Measurements from ENCODE around the gene CHN1. TPM values are rescaled to one million over a fixed set of nuclear protein-coding genes. Genes with fewer than 3 reads are reported as not detected.

CHN1 gene
- polyA plus RNA-seq, 1 donor (not counting 4 experiments of a cell fraction or from before 2014, with no cell fraction given), result 2.3 TPM

- H4K20me1 ChIP-seq (ENCODE audit: control insufficient read depth, extremely low read depth, insufficient read depth, low read length), result no peaks in the 10 kb centered on the region
- FAIRE-seq (no peak), DNase-seq (ENCODE audit: low read depth, low spot score) (no peak)
- no peaks in the 10 kb centered on the region for H3K4me1 ChIP-seq (ENCODE audit: control insufficient read depth, extremely low read depth, insufficient read depth, low read length)
- no peak overlapping the region for H2AFZ ChIP-seq (ENCODE audit: control insufficient read depth, low read length)
- no peaks in the 10 kb centered on the region for H3K9me3 ChIP-seq (ENCODE audit: control insufficient read depth, low read depth, low read length)
- H3K27ac ChIP-seq (ENCODE audit: control insufficient read depth, insufficient read depth, low read length), result no peak overlapping the region
- H3K9me1 ChIP-seq (ENCODE audit: control insufficient read depth, extremely low read depth, insufficient read depth, low read length), result no peaks in the 10 kb centered on the region
- H3K9ac ChIP-seq (ENCODE audit: control insufficient read depth, extremely low read depth, insufficient read depth, low read length), result no peak overlapping the region
- H3K4me2 ChIP-seq (ENCODE audit: control insufficient read depth, extremely low read depth, insufficient read depth, low read depth, low read length), result no peak overlapping the region
- dilution Hi-C loops (cut with MboI; ENCODE audit: extremely low pct_ligation_motif_present, low sequenced_read_pairs), result loop anchor here (5.0 kb wide), 1 partner anchor 53 kb away; no protein-coding TSS in a partner anchor
- H3K27me3 ChIP-seq (ENCODE audit: control insufficient read depth, extremely low read depth, insufficient read depth, low read length), result no peaks in the 10 kb centered on the region
- H3K4me3 ChIP-seq (ENCODE audit: control insufficient read depth in 2 of 3, extremely low read depth in 1 of 3, insufficient read depth in 2 of 3, low read depth in 1 of 3, low read length in 3 of 3), result no peak overlapping the region
- TF ChIP-seq CTCF (optimal IDR thresholded peaks at IDR 0.05 in 1 of 3, IDR thresholded peaks at IDR 0.05 in 1 of 3, conservative IDR thresholded peaks at IDR 0.05 in 1 of 3; ENCODE audit: extremely low read depth in 1 of 3, insufficient read depth in 2 of 3, low read length in 3 of 3) (no peak), EZH2 (IDR thresholded peaks at IDR 0.05; ENCODE audit: low read length) (no peak)
- no peaks in the 10 kb centered on the region for H3K79me2 ChIP-seq (ENCODE audit: control insufficient read depth, insufficient read depth, low read length)
- no peaks in the 10 kb centered on the region for H3K36me3 ChIP-seq (ENCODE audit: control insufficient read depth in 2 of 2, extremely low read depth in 1 of 2, insufficient read depth in 2 of 2, low read length in 2 of 2)
Measured at GRCh38 chr2:174918886-174919526, 86.2 kb downstream of the CHN1 start.

- FAIRE-seq (no peak), DNase-seq (ENCODE audit: low read depth, low spot score) (no peak)
- TF ChIP-seq EZH2 (IDR thresholded peaks at IDR 0.05; ENCODE audit: low read length) (no peak), CTCF (optimal IDR thresholded peaks at IDR 0.05 in 1 of 3, IDR thresholded peaks at IDR 0.05 in 1 of 3, conservative IDR thresholded peaks at IDR 0.05 in 1 of 3; ENCODE audit: extremely low read depth in 1 of 3, insufficient read depth in 2 of 3, low read length in 3 of 3) (no peak)
- H3K27me3 ChIP-seq (ENCODE audit: control insufficient read depth, extremely low read depth, insufficient read depth, low read length), result no peaks in the 10 kb centered on the region
- no peak overlapping the region for H3K4me2 ChIP-seq (ENCODE audit: control insufficient read depth, extremely low read depth, insufficient read depth, low read depth, low read length)
- H2AFZ ChIP-seq (ENCODE audit: control insufficient read depth, low read length), result no peak overlapping the region
- H3K9me3 ChIP-seq (ENCODE audit: control insufficient read depth, low read depth, low read length), result no peaks in the 10 kb centered on the region
- H3K27ac ChIP-seq (ENCODE audit: control insufficient read depth, insufficient read depth, low read length), result no peak overlapping the region
- no peaks in the 10 kb centered on the region for H4K20me1 ChIP-seq (ENCODE audit: control insufficient read depth, extremely low read depth, insufficient read depth, low read length)
- H3K79me2 ChIP-seq (ENCODE audit: control insufficient read depth, insufficient read depth, low read length), result no peaks in the 10 kb centered on the region
- no peak overlapping the region for H3K9ac ChIP-seq (ENCODE audit: control insufficient read depth, extremely low read depth, insufficient read depth, low read length)
- dilution Hi-C loops (cut with MboI; ENCODE audit: extremely low pct_ligation_motif_present, low sequenced_read_pairs), result loop anchor here (5.0 kb wide), 1 partner anchor 56 kb away; no protein-coding TSS in a partner anchor
- H3K4me1 ChIP-seq (ENCODE audit: control insufficient read depth, extremely low read depth, insufficient read depth, low read length), result no peaks in the 10 kb centered on the region
- H3K9me1 ChIP-seq (ENCODE audit: control insufficient read depth, extremely low read depth, insufficient read depth, low read length), result no peaks in the 10 kb centered on the region
- no peaks in the 10 kb centered on the region for H3K36me3 ChIP-seq (ENCODE audit: control insufficient read depth in 2 of 2, extremely low read depth in 1 of 2, insufficient read depth in 2 of 2, low read length in 2 of 2)
- H3K4me3 ChIP-seq (ENCODE audit: control insufficient read depth in 2 of 3, extremely low read depth in 1 of 3, insufficient read depth in 2 of 3, low read depth in 1 of 3, low read length in 3 of 3), result no peak overlapping the region
Measured at GRCh38 chr2:174916270-174916930, 88.8 kb downstream of the CHN1 start.
